GM12878 (cell line): ENCODE measurements around the gene PRKCZ. TPM values are rescaled to one million over a fixed set of nuclear protein-coding genes. Genes with fewer than 3 reads are reported as not detected.

Experiments used
- ATAC-seq: fragments of 200-7000 bp; cut with Tn5 transposase; 3 replicates; pipeline ENCODE4 v1.9.1; 2020; ENCODE audit warnings: mild to moderate bottlenecking, moderate library complexity
- BruUV-seq: library from RNA; stranded (reverse); fragments of 400-500 nt; replicated peaks from 2 replicates; lab custom pipeline; 2021; lab: Mats Ljungman, UMichigan
- CTCF ChIA-PET: fragments of 300-600 bp; sonication (Branson Sonifier 250); formaldehyde crosslinking; extraction: SDS; loops from one replicate; lab custom pipeline; 2021; ENCODE audit warnings: inconsistent platforms; lab: Yijun Ruan, JAX
- POLR2A ChIA-PET: fragments of 350-600 bp; formaldehyde crosslinking; extraction: SDS; loops from one replicate; lab custom pipeline; 2021; ENCODE audit warnings: inconsistent platforms; lab: Charles Lee
- RAD21 ChIA-PET: fragments of 300-600 bp; sonication (Branson Sonifier 250); formaldehyde crosslinking; loops from one replicate; lab custom pipeline; 2023; ENCODE audit warnings: antibody characterized with exemption; ENCODE audit not compliant: unreplicated experiment; lab: Charles Lee
- SMC1A ChIA-PET: fragments of 300-600 bp; sonication (Branson Sonifier 250); formaldehyde crosslinking; loops from one replicate; lab custom pipeline; 2023; ENCODE audit not compliant: unreplicated experiment, uncharacterized antibody; lab: Charles Lee
- DNase-seq: peaks from one replicate; pipeline ENCODE4 v3.0.0-alpha.2; 2011; ENCODE audit warnings: low read depth, low spot score
- FAIRE-seq: peaks from 3 replicates; lab custom pipeline; 2011; peaks lifted over from hg19 to GRCh38; lab: Jason Lieb, UNC
- H2AFZ ChIP-seq: 2 replicates; pipeline ENCODE4 v1.6.0; 2011; ENCODE audit warnings: low read depth, low read length, control low read depth; ENCODE audit not compliant: control insufficient read depth
- H3K27ac ChIP-seq: 2 replicates; pipeline ENCODE4 v1.5.1; 2011; ENCODE audit warnings: control low read depth; ENCODE audit not compliant: control insufficient read depth, insufficient read depth
- H3K27me3 ChIP-seq, 2 experiments: replicated peaks in 1 of 2; 2 replicates each; pipeline versions ENCODE4 v1.6.0 to v1.6.1; 2011; ENCODE audit warnings: low read length in 1 of 2; ENCODE audit not compliant: control insufficient read depth in 2 of 2, insufficient read depth in 2 of 2
- H3K36me3 ChIP-seq, 2 experiments: 2 replicates each; pipeline ENCODE4 v1.5.1; 2011; ENCODE audit warnings: low read length in 1 of 2; ENCODE audit not compliant: control insufficient read depth in 2 of 2, insufficient read depth in 2 of 2
- H3K4me1 ChIP-seq: 2 replicates; pipeline ENCODE4 v1.6.1; 2011; ENCODE audit warnings: mild to moderate bottlenecking, low read length, moderate library complexity, mixed read lengths; ENCODE audit not compliant: control insufficient read depth, insufficient read depth
- H3K4me2 ChIP-seq: 2 replicates; pipeline ENCODE4 v1.6.0; 2011; ENCODE audit warnings: control low read depth; ENCODE audit not compliant: control insufficient read depth, insufficient read depth
- H3K4me3 ChIP-seq: fragments of 200-600 bp; sonication (generic); 2 replicates; pipeline ENCODE4 v1.5.1; 2016
- H3K79me2 ChIP-seq: 2 replicates; pipeline ENCODE4 v1.6.0; 2011; ENCODE audit warnings: low read length; ENCODE audit not compliant: control insufficient read depth, insufficient read depth
- H3K9ac ChIP-seq: 2 replicates; pipeline ENCODE4 v1.8.0; 2011; ENCODE audit warnings: low read length, control low read depth, mixed read lengths; ENCODE audit not compliant: control insufficient read depth, insufficient read depth
- H3K9me3 ChIP-seq: replicated peaks from 3 replicates; pipeline ENCODE4 v1.5.1; 2011; ENCODE audit warnings: mild to moderate bottlenecking, low read length; ENCODE audit not compliant: control insufficient read depth, insufficient read depth
- H4K20me1 ChIP-seq: 2 replicates; pipeline ENCODE4 v1.6.0; 2011; ENCODE audit not compliant: control insufficient read depth, insufficient read depth
- ATF7 ChIP-seq: fragments of 450-650 bp; IDR thresholded peaks from 2 replicates; pipeline ENCODE4 v1.6.1; 2016; ENCODE audit warnings: low read depth, mild to moderate bottlenecking
- CREM ChIP-seq: IDR thresholded peaks from 2 replicates; pipeline ENCODE4 v1.6.1; 2014; ENCODE audit warnings: antibody characterized with exemption, low read depth
- HDGF ChIP-seq: fragments of 450-650 bp; IDR thresholded peaks from 2 replicates; pipeline ENCODE4 v1.6.1; 2016; ENCODE audit warnings: antibody characterized with exemption
- POLR2AphosphoS2 ChIP-seq: IDR thresholded peaks from 2 replicates; pipeline ENCODE4 v1.6.1; 2011; ENCODE audit warnings: low read depth, mild to moderate bottlenecking, low read length, improper control_type of control experiment, moderate library complexity
- POU2F2 ChIP-seq: IDR thresholded peaks from 3 replicates; pipeline ENCODE4 v1.6.1; 2011; ENCODE audit warnings: low read depth, mild to moderate bottlenecking, low read length, borderline replicate concordance
- TAF1 ChIP-seq: IDR thresholded peaks from 2 replicates; pipeline ENCODE4 v1.6.1; 2011; ENCODE audit warnings: mild to moderate bottlenecking, low read depth, low read length, borderline replicate concordance
- ZBED1 ChIP-seq: IDR thresholded peaks from 2 replicates; pipeline ENCODE4 v1.6.1; 2016; ENCODE audit warnings: borderline replicate concordance
- ZNF217 ChIP-seq: fragments of 450-650 bp; IDR thresholded peaks from 2 replicates; pipeline ENCODE4 v1.6.1; 2017; ENCODE audit warnings: antibody characterized with exemption, mild to moderate bottlenecking
- WGBS: methylation state at CpG from one replicate; pipeline ENCODE4 v1.1.6; 2016; ENCODE audit warnings: low lambda C conversion rate; ENCODE audit not compliant: insufficient replicate concordance, insufficient coverage; ENCODE audit errors: missing lambda C conversion rate; 5-methylcytosine and 5-hydroxymethylcytosine counted together
- in situ Hi-C: fragments of 300-500 bp; cut with MboI; formaldehyde crosslinking; loops from 9 replicates; pipeline ENCODE4 v1.14.3; 2018; ENCODE audit warnings: mixed read lengths
- intact Hi-C: fragments of 100-400 bp; cut with micrococcal nuclease; formaldehyde crosslinking; loops from one replicate; pipeline ENCODE4 v1.14.2; 2022; ENCODE audit not compliant: unreplicated experiment
- polyA plus RNA-seq, 11 experiments: library from polyadenylated mRNA; depleted of rRNA in 4 of 11; unstranded in 6 of 11; stranded (reverse) in 5 of 11; fragments of >200 nt; fragmentation: Nextera tagmentation in 4 of 11; fragmentation: Illumina TruSeq in 1 of 11; extraction: Ambion mirVana in 4 of 11; extraction: Trizol in 1 of 11; gene quantifications; 1 replicate in 1 of 11; 2 replicates in 10 of 11; pipeline versions ENCODE4 v1.2.1 to v1.2.3, GENCODE V29; 2011 to 2016; ENCODE audit warnings: inconsistent platforms in 2 of 11, missing spikeins in 2 of 11, low read depth in 1 of 11
- total RNA-seq, 4 experiments: library from RNA; depleted of rRNA in 3 of 4; stranded (reverse); fragments of >200 nt in 3 of 4; fragmentation: Illumina TruSeq in 1 of 4; extraction: Trizol in 1 of 4; gene quantifications; 2 replicates each; pipeline versions ENCODE4 v1.2.1 to v1.2.3, GENCODE V29; 2013 to 2021
- TF ChIP-seq, protein P1 (sequence below): IDR thresholded peaks from 2 replicates; pipeline ENCODE4 v1.6.1; 2011; ENCODE audit warnings: mild to moderate bottlenecking, low read depth, low read length, moderate library complexity; ENCODE audit not compliant: insufficient replicate concordance
- TF ChIP-seq, protein P2 (sequence below), 3 experiments: IDR thresholded peaks in 2 of 3; conservative IDR thresholded peaks in 1 of 3; 2 replicates each; pipeline ENCODE4 v1.5.1; 2011; ENCODE audit warnings: low read depth in 3 of 3, low read length in 3 of 3, mild to moderate bottlenecking in 3 of 3, control low read depth in 2 of 3, moderate library complexity in 2 of 3, inconsistent platforms in 1 of 3, mixed read lengths in 1 of 3; ENCODE audit not compliant: control insufficient read depth in 2 of 3, insufficient read depth in 1 of 3; ENCODE audit errors: extremely low read depth in 1 of 3
- TF ChIP-seq, protein P3 (sequence below): IDR thresholded peaks from 2 replicates; pipeline ENCODE4 v1.6.1; 2011; ENCODE audit warnings: low read depth, low read length, improper control_type of control experiment, borderline replicate concordance
- TF ChIP-seq, protein P4 (sequence below): fragments of 450-650 bp; IDR thresholded peaks from 2 replicates; pipeline ENCODE4 v1.6.1; 2017; ENCODE audit warnings: mild to moderate bottlenecking, low read depth, inconsistent platforms; ENCODE audit not compliant: poor library complexity, severe bottlenecking
- TF ChIP-seq, protein P5 (sequence below): fragments of 450-650 bp; IDR thresholded peaks from 2 replicates; pipeline ENCODE4 v1.6.1; 2017; ENCODE audit warnings: low read depth, mild to moderate bottlenecking, moderate library complexity

Gene PRKCZ
- total and polyA plus RNA-seq, 10 of the 15 experiments (the other 5 are each of a cell fraction or from before 2014, with no cell fraction given) = 0.05 to 1.9 (median 0.64) TPM; not detected in 1

DNA sequence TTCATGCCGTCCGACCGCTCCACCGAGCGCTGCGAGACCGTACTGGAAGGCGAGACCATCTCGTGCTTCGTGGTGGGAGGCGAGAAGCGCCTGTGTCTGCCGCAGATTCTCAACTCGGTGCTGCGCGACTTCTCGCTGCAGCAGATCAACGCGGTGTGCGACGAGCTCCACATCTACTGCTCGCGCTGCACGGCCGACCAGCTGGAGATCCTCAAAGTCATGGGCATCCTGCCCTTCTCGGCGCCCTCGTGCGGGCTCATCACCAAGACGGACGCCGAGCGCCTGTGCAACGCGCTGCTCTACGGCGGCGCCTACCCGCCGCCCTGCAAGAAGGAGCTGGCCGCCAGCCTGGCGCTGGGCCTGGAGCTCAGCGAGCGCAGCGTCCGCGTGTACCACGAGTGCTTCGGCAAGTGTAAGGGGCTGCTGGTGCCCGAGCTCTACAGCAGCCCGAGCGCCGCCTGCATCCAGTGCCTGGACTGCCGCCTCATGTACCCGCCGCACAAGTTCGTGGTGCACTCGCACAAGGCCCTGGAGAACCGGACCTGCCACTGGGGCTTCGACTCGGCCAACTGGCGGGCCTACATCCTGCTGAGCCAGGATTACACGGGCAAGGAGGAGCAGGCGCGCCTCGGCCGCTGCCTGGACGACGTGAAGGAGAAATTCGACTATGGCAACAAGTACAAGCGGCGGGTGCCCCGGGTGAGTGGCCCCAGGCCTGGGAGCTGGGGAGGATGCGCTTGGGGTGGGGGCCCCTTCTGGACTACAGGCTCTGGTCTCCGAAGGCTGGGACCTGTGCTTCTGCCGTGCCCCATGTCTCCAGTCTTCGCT is 179.0 kb downstream of the PRKCZ start:
- H3K4me2 ChIP-seq = peak overlapping the region; percentile 97
- FAIRE-seq = peak; percentile 72
- CTCF ChIA-PET = interaction anchor here (0.6 to 1.4 kb wide), 7 partner anchors 12 to 186 kb away, joined by 3 to 4 read pairs (median 3); no protein-coding TSS in a partner anchor
- TF ChIP-seq ZNF217 (no peak), TAF1 (no peak), CREM (no peak), ATF7 (no peak), ZBED1 (no peak), POU2F2 (no peak; the same call in 2 of the 3 replicates), HDGF (0 out of 2 replicates have a peak, but pooled peaks have one; percentile 16), POLR2AphosphoS2 (no peak)
- TF ChIP-seq, protein P1, sequence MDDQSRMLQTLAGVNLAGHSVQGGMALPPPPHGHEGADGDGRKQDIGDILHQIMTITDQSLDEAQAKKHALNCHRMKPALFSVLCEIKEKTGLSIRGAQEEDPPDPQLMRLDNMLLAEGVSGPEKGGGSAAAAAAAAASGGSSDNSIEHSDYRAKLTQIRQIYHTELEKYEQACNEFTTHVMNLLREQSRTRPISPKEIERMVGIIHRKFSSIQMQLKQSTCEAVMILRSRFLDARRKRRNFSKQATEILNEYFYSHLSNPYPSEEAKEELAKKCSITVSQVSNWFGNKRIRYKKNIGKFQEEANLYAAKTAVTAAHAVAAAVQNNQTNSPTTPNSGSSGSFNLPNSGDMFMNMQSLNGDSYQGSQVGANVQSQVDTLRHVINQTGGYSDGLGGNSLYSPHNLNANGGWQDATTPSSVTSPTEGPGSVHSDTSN = no peak
- TF ChIP-seq, protein P2, sequence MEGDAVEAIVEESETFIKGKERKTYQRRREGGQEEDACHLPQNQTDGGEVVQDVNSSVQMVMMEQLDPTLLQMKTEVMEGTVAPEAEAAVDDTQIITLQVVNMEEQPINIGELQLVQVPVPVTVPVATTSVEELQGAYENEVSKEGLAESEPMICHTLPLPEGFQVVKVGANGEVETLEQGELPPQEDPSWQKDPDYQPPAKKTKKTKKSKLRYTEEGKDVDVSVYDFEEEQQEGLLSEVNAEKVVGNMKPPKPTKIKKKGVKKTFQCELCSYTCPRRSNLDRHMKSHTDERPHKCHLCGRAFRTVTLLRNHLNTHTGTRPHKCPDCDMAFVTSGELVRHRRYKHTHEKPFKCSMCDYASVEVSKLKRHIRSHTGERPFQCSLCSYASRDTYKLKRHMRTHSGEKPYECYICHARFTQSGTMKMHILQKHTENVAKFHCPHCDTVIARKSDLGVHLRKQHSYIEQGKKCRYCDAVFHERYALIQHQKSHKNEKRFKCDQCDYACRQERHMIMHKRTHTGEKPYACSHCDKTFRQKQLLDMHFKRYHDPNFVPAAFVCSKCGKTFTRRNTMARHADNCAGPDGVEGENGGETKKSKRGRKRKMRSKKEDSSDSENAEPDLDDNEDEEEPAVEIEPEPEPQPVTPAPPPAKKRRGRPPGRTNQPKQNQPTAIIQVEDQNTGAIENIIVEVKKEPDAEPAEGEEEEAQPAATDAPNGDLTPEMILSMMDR (IDR thresholded peaks at IDR 0.05 in 2 of 3, conservative IDR thresholded peaks at IDR 0.05 in 1 of 3; ENCODE audit: control insufficient read depth in 2 of 3, extremely low read depth in 1 of 3, insufficient read depth in 1 of 3, low read depth in 3 of 3, low read length in 3 of 3) = peak in 1 of 3 experiments; percentile 2; a peak in 1 of 6 replicates
- TF ChIP-seq, protein P3, sequence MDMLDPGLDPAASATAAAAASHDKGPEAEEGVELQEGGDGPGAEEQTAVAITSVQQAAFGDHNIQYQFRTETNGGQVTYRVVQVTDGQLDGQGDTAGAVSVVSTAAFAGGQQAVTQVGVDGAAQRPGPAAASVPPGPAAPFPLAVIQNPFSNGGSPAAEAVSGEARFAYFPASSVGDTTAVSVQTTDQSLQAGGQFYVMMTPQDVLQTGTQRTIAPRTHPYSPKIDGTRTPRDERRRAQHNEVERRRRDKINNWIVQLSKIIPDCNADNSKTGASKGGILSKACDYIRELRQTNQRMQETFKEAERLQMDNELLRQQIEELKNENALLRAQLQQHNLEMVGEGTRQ = no peak
- TF ChIP-seq, protein P4, sequence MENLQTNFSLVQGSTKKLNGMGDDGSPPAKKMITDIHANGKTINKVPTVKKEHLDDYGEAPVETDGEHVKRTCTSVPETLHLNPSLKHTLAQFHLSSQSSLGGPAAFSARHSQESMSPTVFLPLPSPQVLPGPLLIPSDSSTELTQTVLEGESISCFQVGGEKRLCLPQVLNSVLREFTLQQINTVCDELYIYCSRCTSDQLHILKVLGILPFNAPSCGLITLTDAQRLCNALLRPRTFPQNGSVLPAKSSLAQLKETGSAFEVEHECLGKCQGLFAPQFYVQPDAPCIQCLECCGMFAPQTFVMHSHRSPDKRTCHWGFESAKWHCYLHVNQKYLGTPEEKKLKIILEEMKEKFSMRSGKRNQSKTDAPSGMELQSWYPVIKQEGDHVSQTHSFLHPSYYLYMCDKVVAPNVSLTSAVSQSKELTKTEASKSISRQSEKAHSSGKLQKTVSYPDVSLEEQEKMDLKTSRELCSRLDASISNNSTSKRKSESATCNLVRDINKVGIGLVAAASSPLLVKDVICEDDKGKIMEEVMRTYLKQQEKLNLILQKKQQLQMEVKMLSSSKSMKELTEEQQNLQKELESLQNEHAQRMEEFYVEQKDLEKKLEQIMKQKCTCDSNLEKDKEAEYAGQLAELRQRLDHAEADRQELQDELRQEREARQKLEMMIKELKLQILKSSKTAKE = no peak
- TF ChIP-seq, protein P5, sequence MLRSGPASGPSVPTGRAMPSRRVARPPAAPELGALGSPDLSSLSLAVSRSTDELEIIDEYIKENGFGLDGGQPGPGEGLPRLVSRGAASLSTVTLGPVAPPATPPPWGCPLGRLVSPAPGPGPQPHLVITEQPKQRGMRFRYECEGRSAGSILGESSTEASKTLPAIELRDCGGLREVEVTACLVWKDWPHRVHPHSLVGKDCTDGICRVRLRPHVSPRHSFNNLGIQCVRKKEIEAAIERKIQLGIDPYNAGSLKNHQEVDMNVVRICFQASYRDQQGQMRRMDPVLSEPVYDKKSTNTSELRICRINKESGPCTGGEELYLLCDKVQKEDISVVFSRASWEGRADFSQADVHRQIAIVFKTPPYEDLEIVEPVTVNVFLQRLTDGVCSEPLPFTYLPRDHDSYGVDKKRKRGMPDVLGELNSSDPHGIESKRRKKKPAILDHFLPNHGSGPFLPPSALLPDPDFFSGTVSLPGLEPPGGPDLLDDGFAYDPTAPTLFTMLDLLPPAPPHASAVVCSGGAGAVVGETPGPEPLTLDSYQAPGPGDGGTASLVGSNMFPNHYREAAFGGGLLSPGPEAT = no peak

More for the DNA sequence above, 179.0 kb downstream of the PRKCZ start:
- Histone ChIP-seq H3K79me2 (peaks cover 52% of the 10 kb centered on the region), H3K4me1 (peaks cover 21% of the 10 kb centered on the region), H3K4me3 (peak overlapping the region; percentile 82), H3K9ac (peak overlapping the region; percentile 25), H3K9me3 (no peaks in the 10 kb centered on the region), H2AFZ (peak overlapping the region; percentile 3; the same call in 1 of the 2 replicates), H3K27me3 (no peaks in the 10 kb centered on the region), H3K27ac (no peak overlapping the region), H4K20me1 (0 out of 2 replicates have a peak, but pooled peaks cover 8% of the 10 kb centered on the region), H3K36me3 (no peaks in the 10 kb centered on the region; a peak in 1 of 4 replicates)
- in situ Hi-C loops (no loop called here), intact Hi-C loops (loop anchor here (5.0 kb wide), 1 partner anchor 83 kb away; no protein-coding TSS in a partner anchor)
- RAD21 ChIA-PET = interaction anchor here (1.2 to 3.3 kb wide), 3 partner anchors 30 to 86 kb away, joined by 5 to 9 read pairs (median 6); no protein-coding TSS in a partner anchor
- no TSS peak for BruUV-seq
- no peak for DNase-seq
- peak; percentile 36 for ATAC-seq
- POLR2A ChIA-PET = interaction anchor here (0.9 to 1.0 kb wide), 3 partner anchors 30 to 297 kb away, joined by 3 read pairs; partner anchors contain the start of gene PANK4
- SMC1A ChIA-PET = interaction anchor here (0.6 to 1.4 kb wide), 4 partner anchors 13 to 153 kb away, joined by 3 to 6 read pairs (median 3); no protein-coding TSS in a partner anchor
- 8% methylated on average over 72 of the region's 77 CpGs for WGBS
